HEK293 (cell line): ENCODE data around the gene TNNC2.

Experiments
- CTCF ChIA-PET: fragments of 350-600 bp; formaldehyde crosslinking; extraction: SDS; loops from one replicate; lab custom pipeline; 2021; ENCODE audit warnings: antibody characterized with exemption; lab: Yijun Ruan, JAX
- POLR2A ChIA-PET: fragments of 300-600 bp; formaldehyde crosslinking; extraction: SDS; loops from one replicate; lab custom pipeline; 2020; ENCODE audit warnings: antibody characterized with exemption, inconsistent platforms; lab: Yijun Ruan, JAX
- H3K27ac ChIP-seq: fragments of 200-500 bp; sonication (Bioruptor generic); 2 replicates; pipeline ENCODE4 v1.5.1; 2014; ENCODE audit warnings: low read depth, low read length, control low read depth, inconsistent platforms; ENCODE audit errors: extremely low read depth
- H3K36me3 ChIP-seq, 2 experiments: fragments of 200-500 bp in 1 of 2; sonication (Bioruptor generic) in 1 of 2; 1 replicate in 1 of 2; 2 replicates in 1 of 2; pipeline ENCODE4 v1.5.1; 2014 to 2017; ENCODE audit warnings: inconsistent platforms in 2 of 2, low read length in 2 of 2; ENCODE audit not compliant: control insufficient read depth in 2 of 2, insufficient read depth in 1 of 2
- H3K4me1 ChIP-seq: fragments of 200-500 bp; sonication (Bioruptor generic); 2 replicates; pipeline ENCODE4 v1.5.1; 2014; ENCODE audit warnings: mild to moderate bottlenecking, low read length, inconsistent platforms; ENCODE audit not compliant: control insufficient read depth, insufficient read depth
- H3K4me3 ChIP-seq: 2 replicates; pipeline ENCODE4 v1.5.1; 2011; ENCODE audit warnings: low read depth, mild to moderate bottlenecking, control low read depth, low read length, moderate library complexity
- H3K9me3 ChIP-seq: fragments of 200-500 bp; sonication (Bioruptor generic); 2 replicates; pipeline ENCODE4 v1.5.1; 2014; ENCODE audit warnings: low read depth, low read length, inconsistent platforms; ENCODE audit not compliant: control insufficient read depth, insufficient read depth
- EGR2 ChIP-seq: fragments of 450-650 bp; formaldehyde crosslinking; IDR thresholded peaks from 2 replicates; pipeline ENCODE4 v1.5.1; 2016; ENCODE audit warnings: low read depth, missing biosample characterization, missing genetic modification characterization
- GLI4 ChIP-seq: fragments of 450-650 bp; formaldehyde crosslinking; IDR thresholded peaks from 2 replicates; pipeline ENCODE4 v1.5.1; 2016; ENCODE audit warnings: missing biosample characterization, missing genetic modification characterization
- HOXA7 ChIP-seq: sonication (generic); formaldehyde crosslinking; IDR thresholded peaks from 2 replicates; pipeline ENCODE4 v1.8.1; 2022; ENCODE audit warnings: missing genetic modification reagents, borderline replicate concordance
- KLF17 ChIP-seq: fragments of 450-650 bp; formaldehyde crosslinking; IDR thresholded peaks from 2 replicates; pipeline ENCODE4 v1.5.1; 2016; ENCODE audit warnings: missing biosample characterization, missing genetic modification characterization
- SP2 ChIP-seq: fragments of 450-650 bp; formaldehyde crosslinking; IDR thresholded peaks from 2 replicates; pipeline ENCODE4 v1.5.1; 2016; ENCODE audit warnings: missing biosample characterization, missing genetic modification characterization
- ZBTB21 ChIP-seq: fragments of 450-650 bp; formaldehyde crosslinking; IDR thresholded peaks from 2 replicates; pipeline ENCODE4 v1.5.1; 2017; ENCODE audit warnings: missing biosample characterization, missing genetic modification characterization
- ZBTB44 ChIP-seq: fragments of 450-650 bp; IDR thresholded peaks from 2 replicates; pipeline ENCODE4 v1.5.1; 2018; ENCODE audit warnings: missing biosample characterization, mild to moderate bottlenecking, missing genetic modification characterization
- ZBTB48 ChIP-seq: fragments of 450-650 bp; formaldehyde crosslinking; IDR thresholded peaks from 2 replicates; pipeline ENCODE4 v1.5.1; 2016; ENCODE audit warnings: missing biosample characterization, missing genetic modification characterization
- ZBTB8A ChIP-seq: fragments of 450-650 bp; formaldehyde crosslinking; IDR thresholded peaks from 2 replicates; pipeline ENCODE4 v1.5.1; 2016; ENCODE audit warnings: missing biosample characterization, missing genetic modification characterization
- ZFHX2 ChIP-seq: fragments of 450-650 bp; formaldehyde crosslinking; conservative IDR thresholded peaks from 2 replicates; pipeline ENCODE4 v1.5.1; 2016; ENCODE audit warnings: missing biosample characterization, missing genetic modification characterization
- ZNF133 ChIP-seq: fragments of 450-650 bp; formaldehyde crosslinking; IDR thresholded peaks from 2 replicates; pipeline ENCODE4 v1.5.1; 2016; ENCODE audit warnings: missing biosample characterization, missing genetic modification characterization
- ZNF175 ChIP-seq: fragments of 450-650 bp; formaldehyde crosslinking; IDR thresholded peaks from 2 replicates; pipeline ENCODE4 v1.5.1; 2016; ENCODE audit warnings: missing biosample characterization, missing genetic modification characterization
- ZNF223 ChIP-seq: fragments of 450-650 bp; formaldehyde crosslinking; IDR thresholded peaks from 2 replicates; pipeline ENCODE4 v1.5.1; 2016; ENCODE audit warnings: missing biosample characterization, missing genetic modification characterization
- ZNF292 ChIP-seq: fragments of 450-650 bp; formaldehyde crosslinking; IDR thresholded peaks from 2 replicates; pipeline ENCODE4 v1.5.1; 2016; ENCODE audit warnings: low read depth, missing biosample characterization, missing genetic modification characterization, borderline replicate concordance
- ZNF302 ChIP-seq: fragments of 450-650 bp; formaldehyde crosslinking; IDR thresholded peaks from 2 replicates; pipeline ENCODE4 v1.5.1; 2016; ENCODE audit warnings: missing biosample characterization, missing genetic modification characterization, low read depth
- ZNF335 ChIP-seq: fragments of 450-650 bp; formaldehyde crosslinking; conservative IDR thresholded peaks from 2 replicates; pipeline ENCODE4 v1.5.1; 2016; ENCODE audit warnings: missing biosample characterization, missing genetic modification characterization
- ZNF366 ChIP-seq: fragments of 450-650 bp; formaldehyde crosslinking; conservative IDR thresholded peaks from 2 replicates; pipeline ENCODE4 v1.5.1; 2016; ENCODE audit warnings: missing biosample characterization, missing genetic modification characterization
- ZNF416 ChIP-seq: fragments of 450-650 bp; formaldehyde crosslinking; IDR thresholded peaks from 2 replicates; pipeline ENCODE4 v1.5.1; 2016; ENCODE audit warnings: missing biosample characterization, missing genetic modification characterization
- ZNF501 ChIP-seq: fragments of 450-650 bp; formaldehyde crosslinking; IDR thresholded peaks from 2 replicates; pipeline ENCODE4 v1.5.1; 2016; ENCODE audit warnings: missing biosample characterization, missing genetic modification characterization
- ZNF513 ChIP-seq: fragments of 450-650 bp; IDR thresholded peaks from 2 replicates; pipeline ENCODE4 v1.5.1; 2018; ENCODE audit warnings: missing biosample characterization, missing genetic modification characterization
- ZNF529 ChIP-seq: fragments of 450-650 bp; formaldehyde crosslinking; IDR thresholded peaks from 2 replicates; pipeline ENCODE4 v1.5.1; 2017; ENCODE audit warnings: missing genetic modification characterization, missing biosample characterization; ENCODE audit not compliant: insufficient replicate concordance
- ZNF600 ChIP-seq: fragments of 450-650 bp; formaldehyde crosslinking; IDR thresholded peaks from 2 replicates; pipeline ENCODE4 v1.5.1; 2016; ENCODE audit warnings: missing biosample characterization, missing genetic modification characterization
- ZNF621 ChIP-seq: fragments of 450-650 bp; formaldehyde crosslinking; IDR thresholded peaks from 2 replicates; pipeline ENCODE4 v1.5.1; 2017; ENCODE audit warnings: missing biosample characterization, missing genetic modification characterization
- ZNF623 ChIP-seq: fragments of 450-650 bp; formaldehyde crosslinking; IDR thresholded peaks from 2 replicates; pipeline ENCODE4 v1.5.1; 2016; ENCODE audit warnings: missing biosample characterization, missing genetic modification characterization
- ZNF624 ChIP-seq: fragments of 450-650 bp; formaldehyde crosslinking; IDR thresholded peaks from 2 replicates; pipeline ENCODE4 v1.5.1; 2017; ENCODE audit warnings: missing biosample characterization, missing genetic modification characterization
- ZNF701 ChIP-seq: fragments of 450-650 bp; formaldehyde crosslinking; IDR thresholded peaks from 2 replicates; pipeline ENCODE4 v1.5.1; 2016; ENCODE audit warnings: missing biosample characterization, missing genetic modification characterization
- ZNF704 ChIP-seq: fragments of 450-650 bp; formaldehyde crosslinking; IDR thresholded peaks from 2 replicates; pipeline ENCODE4 v1.5.1; 2016; ENCODE audit warnings: missing biosample characterization, missing genetic modification characterization
- ZSCAN23 ChIP-seq: fragments of 450-650 bp; formaldehyde crosslinking; IDR thresholded peaks from 2 replicates; pipeline ENCODE4 v1.5.1; 2016; ENCODE audit warnings: missing biosample characterization, missing genetic modification characterization

TNNC2 gene

GRCh38 chr20:45833883-45834796 is 7.0 kb upstream of the TNNC2 start (continued):
- peak; percentile 57; the same call in 1 of the 2 replicates for TF ChIP-seq ZNF501
- TF ChIP-seq ZNF704 (tag by site-specific recombination), result no peak
- TF ChIP-seq ZNF335 (tag by site-specific recombination), result peak; percentile 60; the same call in 1 of the 2 replicates
- TF ChIP-seq KLF17, result 0 out of 2 replicates have a peak, but pooled peaks have one; percentile 46
- TF ChIP-seq, all 188 proteins: peak for 31

- H3K36me3 ChIP-seq, result peaks cover 0 to 8% of the 10 kb centered on the region in 2 experiments; a peak in 1 of 3 replicates
- ChIA-PET CTCF (interaction anchor here (0.6 to 2.0 kb wide), 4 partner anchors 9 to 104 kb away, joined by 4 to 8 read pairs (median 4); no protein-coding TSS in a partner anchor), POLR2A (interaction anchor here (0.8 to 1.5 kb wide), 6 partner anchors 14 to 138 kb away, joined by 3 to 4 read pairs (median 3); partner anchors contain the start of genes ACOT8 and ZSWIM1)
- H3K27ac ChIP-seq, result peak within 1 kb of the TSS; percentile 46
- H3K9me3 ChIP-seq, result no peaks in the 10 kb centered on the region
- peak within 1 kb of the TSS; percentile 48 for H3K4me3 ChIP-seq
- no peaks in the 10 kb centered on the region; the same call in 1 of the 2 replicates for H3K4me1 ChIP-seq
- TF ChIP-seq ZFHX2 (tag by site-specific recombination), result peak; percentile 97
- no peak for TF ChIP-seq ZNF302 (tag by site-specific recombination)
- TF ChIP-seq ZNF600 (tag by site-specific recombination), result peak; percentile 84
- no peak for TF ChIP-seq ZNF175 (tag by site-specific recombination)
- no peak for TF ChIP-seq ZNF623 (tag by site-specific recombination)
- peak; percentile 55; the same call in 1 of the 2 replicates for TF ChIP-seq KLF17
- TF ChIP-seq ZNF513 (tag by site-specific recombination), result no peak
- no peak for TF ChIP-seq ZSCAN23 (tag by site-specific recombination)
- TF ChIP-seq ZNF223 (tag by site-specific recombination), result no peak
- TF ChIP-seq ZBTB21 (tag by site-specific recombination), result no peak
- no peak for TF ChIP-seq ZNF529 (tag by site-specific recombination)
- TF ChIP-seq ZNF624 (tag by site-specific recombination), result no peak
- no peak for TF ChIP-seq ZBTB48 (tag by site-specific recombination)
- peak; percentile 90 for TF ChIP-seq ZNF335 (tag by site-specific recombination)
- TF ChIP-seq ZNF133, result no peak
- no peak for TF ChIP-seq HOXA7 (CRISPR knock-in tag)
- no peak for TF ChIP-seq ZNF621
- no peak for TF ChIP-seq GLI4 (tag by site-specific recombination)
- TF ChIP-seq ZBTB44, result no peak
- TF ChIP-seq ZNF366 (tag by site-specific recombination), result peak; percentile 64
- peak; percentile 90 for TF ChIP-seq EGR2 (tag by site-specific recombination)
- TF ChIP-seq ZNF292 (tag by site-specific recombination), result no peak
- TF ChIP-seq ZBTB8A, result peak; percentile 92
- no peak for TF ChIP-seq ZNF701 (tag by site-specific recombination)
- TF ChIP-seq ZNF416 (tag by site-specific recombination), result no peak
- peak; percentile 78 for TF ChIP-seq SP2 (tag by site-specific recombination)
Observed at GRCh38 chr20:45833030-45833882, 6.1 kb upstream of the TNNC2 start, which contains the start of gene SNX21. TSS of gene SNX21 (plus strand) at chr20:45833799. CDS start at chr20:45833920, 121 bp downstream.
